Measurements from ENCODE around the gene STKLD1. TPM values are rescaled to one million over a fixed set of nuclear protein-coding genes. Genes with fewer than 3 reads are reported as not detected.

Gene STKLD1
- total RNA-seq, 1 donor, result 0.72 TPM

DNA sequence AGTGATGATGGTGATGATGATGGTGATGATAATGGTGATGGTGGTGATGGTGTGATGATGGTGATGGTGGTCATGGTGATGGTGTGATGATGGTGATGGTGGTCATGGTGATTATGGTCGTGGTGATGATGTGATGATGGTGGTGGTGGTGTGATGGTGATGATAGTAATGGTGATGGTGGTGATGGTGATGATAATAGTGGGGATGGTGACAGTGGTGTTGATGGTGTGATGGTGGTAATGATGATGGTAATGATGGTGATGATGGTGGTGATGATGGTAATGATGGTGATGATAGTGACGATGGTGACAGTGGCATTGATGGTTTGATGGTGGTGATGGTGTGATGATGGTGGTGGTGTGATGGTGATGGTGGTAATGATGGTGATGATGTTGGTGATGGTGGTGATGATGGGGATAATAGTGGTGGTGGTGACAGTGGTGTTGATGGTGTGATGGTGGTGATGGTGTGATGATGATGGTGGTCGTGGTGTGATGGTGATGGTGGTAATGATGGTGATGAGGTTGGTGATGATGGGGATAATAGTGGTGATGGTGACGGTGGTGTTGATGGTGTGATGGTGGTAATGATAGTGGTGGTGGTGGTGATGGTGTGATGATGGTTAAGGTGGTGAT, 6.5 kb downstream of the STKLD1 start:
- Histone ChIP-seq H4K20me1 (ENCODE audit: insufficient read depth, low read length) (no peaks in the 10 kb centered on the region), H3K9me3 (ENCODE audit: low read depth, low read length) (no peaks in the 10 kb centered on the region), H3K36me3 (ENCODE audit: insufficient read depth, low read length) (no peaks in the 10 kb centered on the region), H3K79me2 (ENCODE audit: insufficient read depth, low read length) (no peaks in the 10 kb centered on the region), H3K27ac (ENCODE audit: low read depth, low read length) (no peak overlapping the region), H3K4me2 (ENCODE audit: insufficient read depth, low read length) (no peak overlapping the region), H3K4me1 (ENCODE audit: insufficient read depth, low read length) (no peaks in the 10 kb centered on the region), H3K27me3 (ENCODE audit: insufficient read depth, low read length) (no peaks in the 10 kb centered on the region), H3K4me3 (ENCODE audit: insufficient read depth, low read length) (no peak overlapping the region), H2AFZ (ENCODE audit: low read length) (no peak overlapping the region)
- no peak for DNase-seq (ENCODE audit: insufficient read length, low spot score, missing footprints)
- TF ChIP-seq, protein P1, sequence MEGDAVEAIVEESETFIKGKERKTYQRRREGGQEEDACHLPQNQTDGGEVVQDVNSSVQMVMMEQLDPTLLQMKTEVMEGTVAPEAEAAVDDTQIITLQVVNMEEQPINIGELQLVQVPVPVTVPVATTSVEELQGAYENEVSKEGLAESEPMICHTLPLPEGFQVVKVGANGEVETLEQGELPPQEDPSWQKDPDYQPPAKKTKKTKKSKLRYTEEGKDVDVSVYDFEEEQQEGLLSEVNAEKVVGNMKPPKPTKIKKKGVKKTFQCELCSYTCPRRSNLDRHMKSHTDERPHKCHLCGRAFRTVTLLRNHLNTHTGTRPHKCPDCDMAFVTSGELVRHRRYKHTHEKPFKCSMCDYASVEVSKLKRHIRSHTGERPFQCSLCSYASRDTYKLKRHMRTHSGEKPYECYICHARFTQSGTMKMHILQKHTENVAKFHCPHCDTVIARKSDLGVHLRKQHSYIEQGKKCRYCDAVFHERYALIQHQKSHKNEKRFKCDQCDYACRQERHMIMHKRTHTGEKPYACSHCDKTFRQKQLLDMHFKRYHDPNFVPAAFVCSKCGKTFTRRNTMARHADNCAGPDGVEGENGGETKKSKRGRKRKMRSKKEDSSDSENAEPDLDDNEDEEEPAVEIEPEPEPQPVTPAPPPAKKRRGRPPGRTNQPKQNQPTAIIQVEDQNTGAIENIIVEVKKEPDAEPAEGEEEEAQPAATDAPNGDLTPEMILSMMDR (IDR thresholded peaks at IDR 0.05; ENCODE audit: extremely low read depth, low read depth, low read length), result no peak

DNA sequence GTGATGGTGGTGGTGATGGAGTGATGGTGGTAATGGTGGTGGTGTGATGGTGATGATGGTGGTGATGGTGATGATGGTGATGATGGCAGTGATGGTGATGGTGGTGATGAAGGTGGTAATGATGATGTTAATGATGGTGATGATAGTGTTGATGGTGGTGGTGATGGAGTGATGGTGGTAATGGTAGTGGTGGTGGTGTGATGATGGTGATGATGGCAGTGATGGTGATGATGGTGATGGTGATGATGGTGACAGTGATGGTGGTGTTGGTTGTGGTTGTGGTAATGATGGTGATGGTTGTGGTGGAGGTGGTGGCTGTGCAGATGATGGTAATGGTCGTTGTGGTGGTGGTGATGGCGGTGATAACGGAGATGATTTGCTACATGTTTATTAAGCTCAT, 7.3 kb downstream of the STKLD1 start:
- TF ChIP-seq, protein P1 (IDR thresholded peaks at IDR 0.05; ENCODE audit: extremely low read depth, low read depth, low read length), result no peak
- no peaks in the 10 kb centered on the region for H3K9me3 ChIP-seq (ENCODE audit: low read depth, low read length)
- no peak overlapping the region for H3K4me3 ChIP-seq (ENCODE audit: insufficient read depth, low read length)
- no peak overlapping the region for H3K4me2 ChIP-seq (ENCODE audit: insufficient read depth, low read length)
- no peaks in the 10 kb centered on the region for H3K27me3 ChIP-seq (ENCODE audit: insufficient read depth, low read length)
- DNase-seq (ENCODE audit: insufficient read length, low spot score, missing footprints), result no peak
- no peaks in the 10 kb centered on the region for H4K20me1 ChIP-seq (ENCODE audit: insufficient read depth, low read length)
- no peaks in the 10 kb centered on the region for H3K79me2 ChIP-seq (ENCODE audit: insufficient read depth, low read length)
- H3K27ac ChIP-seq (ENCODE audit: low read depth, low read length), result no peak overlapping the region
- no peaks in the 10 kb centered on the region for H3K36me3 ChIP-seq (ENCODE audit: insufficient read depth, low read length)
- no peak overlapping the region for H2AFZ ChIP-seq (ENCODE audit: low read length)
- H3K4me1 ChIP-seq (ENCODE audit: insufficient read depth, low read length), result no peaks in the 10 kb centered on the region

DNA sequence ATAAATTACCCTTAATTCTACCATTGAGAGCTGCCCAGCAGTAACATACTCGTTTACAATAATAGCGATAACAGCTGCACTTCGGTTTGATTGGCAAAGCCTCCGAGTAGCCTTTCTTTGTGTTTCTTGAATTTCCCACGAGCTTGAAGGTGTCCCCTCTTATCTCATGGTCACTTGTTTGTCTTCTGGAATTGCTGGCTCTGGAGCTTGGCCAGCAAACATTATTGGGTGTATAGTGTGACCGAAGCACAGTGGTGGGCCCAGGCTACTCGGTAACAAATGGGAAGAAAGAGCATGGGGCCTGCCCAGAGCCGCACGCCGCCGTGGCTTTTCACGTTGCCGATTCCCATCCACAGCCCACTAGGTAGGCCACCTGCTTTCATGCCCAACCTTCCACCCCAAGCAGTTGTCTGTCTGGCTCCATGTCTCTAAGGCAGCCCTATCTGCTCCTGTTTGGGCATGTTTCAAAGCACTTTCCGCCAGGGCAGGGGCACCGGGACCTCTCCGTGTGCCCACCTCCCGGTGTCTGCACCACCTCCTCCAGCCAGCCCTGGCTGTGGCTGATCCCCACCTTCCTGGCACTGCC, 8.7 kb downstream of the STKLD1 start:
- no peak overlapping the region for H3K27ac ChIP-seq (ENCODE audit: low read depth, low read length)
- no peaks in the 10 kb centered on the region for H3K79me2 ChIP-seq (ENCODE audit: insufficient read depth, low read length)
- no peaks in the 10 kb centered on the region for H3K9me3 ChIP-seq (ENCODE audit: low read depth, low read length)
- H2AFZ ChIP-seq (ENCODE audit: low read length), result no peak overlapping the region
- H3K27me3 ChIP-seq (ENCODE audit: insufficient read depth, low read length), result no peaks in the 10 kb centered on the region
- DNase-seq (ENCODE audit: insufficient read length, low spot score, missing footprints), result peak; percentile 49
- TF ChIP-seq, protein P1 (IDR thresholded peaks at IDR 0.05; ENCODE audit: extremely low read depth, low read depth, low read length), result no peak
- no peaks in the 10 kb centered on the region for H3K36me3 ChIP-seq (ENCODE audit: insufficient read depth, low read length)
- H3K4me3 ChIP-seq (ENCODE audit: insufficient read depth, low read length), result no peak overlapping the region
- H4K20me1 ChIP-seq (ENCODE audit: insufficient read depth, low read length), result no peaks in the 10 kb centered on the region
- no peak overlapping the region for H3K4me2 ChIP-seq (ENCODE audit: insufficient read depth, low read length)
- no peaks in the 10 kb centered on the region for H3K4me1 ChIP-seq (ENCODE audit: insufficient read depth, low read length)

DNA sequence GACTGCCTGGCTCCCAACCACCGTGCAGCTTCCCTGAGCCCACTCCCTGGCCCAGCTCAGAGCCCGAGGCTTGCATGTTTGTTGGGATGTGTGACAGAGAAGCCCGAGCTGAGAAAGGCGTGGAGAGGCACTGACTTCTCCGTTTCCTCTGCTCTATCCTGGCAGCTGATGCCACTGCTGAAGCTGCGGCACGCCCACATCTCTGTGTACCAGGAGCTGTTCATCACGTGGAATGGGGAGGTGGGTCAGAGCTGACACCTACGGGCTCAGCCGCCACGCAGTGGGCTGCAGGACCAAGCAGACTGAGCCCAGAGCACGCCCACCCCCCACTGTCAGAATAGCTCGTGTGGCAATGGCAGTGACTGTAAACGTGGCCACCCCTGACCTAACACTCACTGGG, 9.3 kb downstream of the STKLD1 start:
- Histone ChIP-seq H3K27me3 (ENCODE audit: insufficient read depth, low read length) (no peaks in the 10 kb centered on the region), H2AFZ (ENCODE audit: low read length) (no peak overlapping the region), H3K4me2 (ENCODE audit: insufficient read depth, low read length) (no peak overlapping the region), H3K4me3 (ENCODE audit: insufficient read depth, low read length) (no peak overlapping the region), H3K27ac (ENCODE audit: low read depth, low read length) (no peak overlapping the region), H3K9me3 (ENCODE audit: low read depth, low read length) (no peaks in the 10 kb centered on the region), H3K79me2 (ENCODE audit: insufficient read depth, low read length) (no peaks in the 10 kb centered on the region), H3K36me3 (ENCODE audit: insufficient read depth, low read length) (no peaks in the 10 kb centered on the region), H3K4me1 (ENCODE audit: insufficient read depth, low read length) (no peaks in the 10 kb centered on the region), H4K20me1 (ENCODE audit: insufficient read depth, low read length) (no peaks in the 10 kb centered on the region)
- TF ChIP-seq, protein P1 (IDR thresholded peaks at IDR 0.05; ENCODE audit: extremely low read depth, low read depth, low read length), result no peak
- no peak for DNase-seq (ENCODE audit: insufficient read length, low spot score, missing footprints)
